ENCODE results near the gene STK11IP. TPM values are rescaled to one million over a fixed set of nuclear protein-coding genes. Genes with fewer than 3 reads are reported as not detected.

Gene STK11IP
- total RNA-seq, 1 experiment from 2014 or later: 45.0 TPM

- no peak for TF ChIP-seq ZNF274 (IDR thresholded peaks at IDR 0.05; ENCODE audit: low read depth, low read length)
- no peak for TF ChIP-seq ZFX (IDR thresholded peaks at IDR 0.05)
- no peak for TF ChIP-seq CBX3 (IDR thresholded peaks at IDR 0.05; ENCODE audit: low read depth)
- no peak for TF ChIP-seq FOSL1 (IDR thresholded peaks at IDR 0.05; ENCODE audit: low read depth)
- no peak for TF ChIP-seq SIN3A (IDR thresholded peaks at IDR 0.05; ENCODE audit: low read depth)
- no peak for TF ChIP-seq EGR1 (IDR thresholded peaks at IDR 0.05; ENCODE audit: low read depth)
- TF ChIP-seq EZH2 (IDR thresholded peaks at IDR 0.05): no peak
- no peak for TF ChIP-seq CTCF (IDR thresholded peaks at IDR 0.05 in 2 of 3, conservative IDR thresholded peaks at IDR 0.05 in 1 of 3; ENCODE audit: borderline replicate concordance in 1 of 3, insufficient read depth in 1 of 3, low read depth in 2 of 3, low read length in 2 of 3)
Measured at GRCh38 chr2:219628235-219628985, 30.8 kb downstream of the STK11IP start (continued).

GRCh38 chr2:219628986-219629901 lies 31.6 kb downstream of the STK11IP start:
- ATAC-seq: no peak
- Histone ChIP-seq H3K9me2 (ENCODE audit: insufficient read depth) (no peaks in the 10 kb centered on the region), H3K9ac (ENCODE audit: low read length) (0 out of 2 replicates have a peak overlapping the region, but pooled peaks have one; percentile 77), H3K4me1 (ENCODE audit: control insufficient read depth in 1 of 2, insufficient read depth in 2 of 2, low read length in 2 of 2) (peaks cover 4 to 32% of the 10 kb centered on the region in 2 experiments; a peak in 3 of 4 replicates), H3K36me3 (ENCODE audit: control insufficient read depth in 1 of 2, insufficient read depth in 2 of 2, low read length in 2 of 2) (0 out of 4 replicates have a peak, but pooled peaks cover 0 to 9% of the 10 kb centered on the region in 2 experiments), H3K27me3 (ENCODE audit: insufficient read depth, low read length) (no peaks in the 10 kb centered on the region), H3K79me2 (ENCODE audit: insufficient read depth, low read length) (peaks cover 11% of the 10 kb centered on the region; the same call in 1 of the 2 replicates), H2AFZ (ENCODE audit: low read depth, low read length, poor library complexity, severe bottlenecking) (no peak overlapping the region), H3K4me3 (replicated peaks in 1 of 2; ENCODE audit: low read depth in 1 of 2, low read length in 2 of 2) (no peak overlapping the region), H3K9me3 (ENCODE audit: control insufficient read depth in 1 of 2, insufficient read depth in 1 of 2, low read depth in 1 of 2, low read length in 2 of 2) (no peaks in the 10 kb centered on the region), H4K20me1 (ENCODE audit: insufficient read depth) (no peaks in the 10 kb centered on the region), H3K4me2 (ENCODE audit: low read length) (peak overlapping the region; percentile 90; the same call in 1 of the 2 replicates), H3K27ac (ENCODE audit: low read depth, low read length) (no peak overlapping the region; the same call in 1 of the 2 replicates)
- ChIA-PET RAD21 (ENCODE audit: low non-redundant PET in 1 of 2, low total read pairs in 2 of 2, uncharacterized antibody in 2 of 2, unreplicated experiment in 2 of 2) (no interaction called here), POLR2A (no interaction called here), CTCF (no interaction called here)
- no peak for DNase-seq (ENCODE audit: low read depth, low spot score)
- intact Hi-C loops (cut with micrococcal nuclease): loop anchor here (5.0 kb wide), 1 partner anchor 87 kb away; the partner anchor contains the start of genes CHPF and TMEM198
- BruUV-seq (replicated peaks): no TSS peak
- TF ChIP-seq POLR2A (IDR thresholded peaks at IDR 0.05; ENCODE audit: borderline replicate concordance, extremely low read depth, insufficient read depth, insufficient read length) (no peak), ZBTB33 (IDR thresholded peaks at IDR 0.05; ENCODE audit: extremely low read depth, insufficient replicate concordance, low read length) (no peak), TCF7L2 (IDR thresholded peaks at IDR 0.05; ENCODE audit: borderline replicate concordance, extremely low read depth, insufficient read depth, insufficient read length) (no peak), ATF3 (IDR thresholded peaks at IDR 0.05) (no peak), REST (IDR thresholded peaks at IDR 0.05; ENCODE audit: low read depth) (no peak), MAX (IDR thresholded peaks at IDR 0.05) (no peak)

All from HCT116 (cell line).